ENCODE results near the gene SLC1A7.

DNA sequence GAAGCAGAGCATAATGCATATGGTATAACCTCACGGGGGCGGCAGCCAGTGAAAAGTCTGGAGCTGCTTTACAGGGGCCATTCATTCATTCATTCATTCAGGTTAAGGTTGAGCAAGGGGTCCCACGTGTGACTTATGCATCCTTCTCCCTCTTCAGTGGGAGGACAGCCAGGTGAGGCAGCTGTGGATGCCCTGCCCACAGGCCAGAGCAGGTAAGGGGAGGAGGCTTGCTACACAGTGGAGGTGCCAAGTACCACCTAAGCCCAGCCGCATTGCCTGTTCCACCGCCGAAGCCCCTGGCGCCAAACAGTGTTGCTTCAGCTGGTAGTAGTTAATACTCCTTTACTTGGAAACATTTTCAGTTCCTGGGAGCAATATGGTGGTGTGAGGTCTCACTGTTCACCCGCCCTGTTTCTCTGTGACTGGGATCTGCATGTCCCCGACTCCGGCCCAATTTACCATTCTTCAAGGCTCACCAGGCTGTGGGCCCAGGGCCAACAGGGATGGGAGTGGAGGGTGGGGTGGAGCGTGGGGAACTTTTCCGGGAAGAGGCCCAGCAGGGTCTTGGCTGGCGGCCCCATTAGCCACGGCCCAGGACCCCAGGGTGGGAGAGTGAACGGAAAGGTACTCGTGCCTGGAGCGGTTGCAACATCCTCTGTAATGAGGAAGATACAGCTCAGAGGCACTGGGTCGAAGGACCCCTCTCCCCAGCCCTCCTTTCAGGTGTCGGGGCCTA is 81.1 kb downstream of the SLC1A7 start:
- TF ChIP-seq JUND (IDR thresholded peaks at IDR 0.05), result no peak
- TF ChIP-seq EZH2 (IDR thresholded peaks at IDR 0.05), result no peak
- TF ChIP-seq, protein P1, sequence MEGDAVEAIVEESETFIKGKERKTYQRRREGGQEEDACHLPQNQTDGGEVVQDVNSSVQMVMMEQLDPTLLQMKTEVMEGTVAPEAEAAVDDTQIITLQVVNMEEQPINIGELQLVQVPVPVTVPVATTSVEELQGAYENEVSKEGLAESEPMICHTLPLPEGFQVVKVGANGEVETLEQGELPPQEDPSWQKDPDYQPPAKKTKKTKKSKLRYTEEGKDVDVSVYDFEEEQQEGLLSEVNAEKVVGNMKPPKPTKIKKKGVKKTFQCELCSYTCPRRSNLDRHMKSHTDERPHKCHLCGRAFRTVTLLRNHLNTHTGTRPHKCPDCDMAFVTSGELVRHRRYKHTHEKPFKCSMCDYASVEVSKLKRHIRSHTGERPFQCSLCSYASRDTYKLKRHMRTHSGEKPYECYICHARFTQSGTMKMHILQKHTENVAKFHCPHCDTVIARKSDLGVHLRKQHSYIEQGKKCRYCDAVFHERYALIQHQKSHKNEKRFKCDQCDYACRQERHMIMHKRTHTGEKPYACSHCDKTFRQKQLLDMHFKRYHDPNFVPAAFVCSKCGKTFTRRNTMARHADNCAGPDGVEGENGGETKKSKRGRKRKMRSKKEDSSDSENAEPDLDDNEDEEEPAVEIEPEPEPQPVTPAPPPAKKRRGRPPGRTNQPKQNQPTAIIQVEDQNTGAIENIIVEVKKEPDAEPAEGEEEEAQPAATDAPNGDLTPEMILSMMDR (IDR thresholded peaks at IDR 0.05 in 2 of 3, conservative IDR thresholded peaks at IDR 0.05 in 1 of 3; ENCODE audit: borderline replicate concordance in 1 of 3, insufficient read depth in 1 of 3, low read depth in 2 of 3, low read length in 2 of 3), result no peak
- no peak for TF ChIP-seq FOSL1 (IDR thresholded peaks at IDR 0.05; ENCODE audit: low read depth)
- TF ChIP-seq RAD21 (IDR thresholded peaks at IDR 0.05; ENCODE audit: low read depth), result no peak
- TF ChIP-seq YY1 (IDR thresholded peaks at IDR 0.05; ENCODE audit: extremely low read depth, insufficient replicate concordance, low read depth, low read length), result no peak
- TF ChIP-seq POLR2A (IDR thresholded peaks at IDR 0.05; ENCODE audit: borderline replicate concordance, extremely low read depth, insufficient read depth, insufficient read length), result no peak
- TF ChIP-seq ZNF274 (IDR thresholded peaks at IDR 0.05; ENCODE audit: low read depth, low read length), result no peak
- TF ChIP-seq REST (IDR thresholded peaks at IDR 0.05; ENCODE audit: low read depth), result no peak
- TF ChIP-seq POLR2AphosphoS5 (IDR thresholded peaks at IDR 0.05; ENCODE audit: low read depth, low read length), result no peak
- TF ChIP-seq, protein P2, sequence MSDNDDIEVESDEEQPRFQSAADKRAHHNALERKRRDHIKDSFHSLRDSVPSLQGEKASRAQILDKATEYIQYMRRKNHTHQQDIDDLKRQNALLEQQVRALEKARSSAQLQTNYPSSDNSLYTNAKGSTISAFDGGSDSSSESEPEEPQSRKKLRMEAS (IDR thresholded peaks at IDR 0.05), result no peak
- no peak for TF ChIP-seq SIN3A (IDR thresholded peaks at IDR 0.05; ENCODE audit: low read depth)
- no peak for TF ChIP-seq CBX3 (IDR thresholded peaks at IDR 0.05; ENCODE audit: low read depth)
- no peak for TF ChIP-seq SP1 (IDR thresholded peaks at IDR 0.05; ENCODE audit: low read depth)

Measured in HCT116 (cell line).